ENCODE results near the gene XIAP.
"Not testable (repeated sequence)": the region's sequence is repeated elsewhere in the genome, so short reads cannot be mapped to it uniquely, and the experiment has no call there.

Gene XIAP

DNA sequence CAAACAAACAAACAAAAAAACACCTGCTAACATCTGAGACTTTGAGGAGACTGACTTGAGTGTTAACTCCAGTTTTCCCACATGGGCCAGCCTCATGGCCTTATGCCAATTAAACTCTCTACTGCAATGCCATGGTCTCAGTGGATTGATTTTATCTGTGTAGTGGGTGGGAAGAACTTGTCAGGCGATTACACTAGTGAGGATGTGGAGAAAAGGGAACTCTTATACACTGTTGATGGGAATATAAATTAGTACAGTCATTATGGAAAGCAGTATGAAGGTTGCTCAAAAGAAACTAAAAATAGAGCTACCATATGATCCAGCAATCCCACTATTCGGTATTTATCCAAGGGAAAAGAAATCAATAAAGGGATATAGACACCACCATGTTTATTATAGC is 12.8 kb upstream of the XIAP start:
- H3K36me3 ChIP-seq (replicated peaks): no peaks in the 10 kb centered on the region
- H3K27ac ChIP-seq: no peak overlapping the region
- DNase-seq: no peak
- H3K27me3 ChIP-seq (replicated peaks): no peaks in the 10 kb centered on the region
- TF ChIP-seq, protein P1, sequence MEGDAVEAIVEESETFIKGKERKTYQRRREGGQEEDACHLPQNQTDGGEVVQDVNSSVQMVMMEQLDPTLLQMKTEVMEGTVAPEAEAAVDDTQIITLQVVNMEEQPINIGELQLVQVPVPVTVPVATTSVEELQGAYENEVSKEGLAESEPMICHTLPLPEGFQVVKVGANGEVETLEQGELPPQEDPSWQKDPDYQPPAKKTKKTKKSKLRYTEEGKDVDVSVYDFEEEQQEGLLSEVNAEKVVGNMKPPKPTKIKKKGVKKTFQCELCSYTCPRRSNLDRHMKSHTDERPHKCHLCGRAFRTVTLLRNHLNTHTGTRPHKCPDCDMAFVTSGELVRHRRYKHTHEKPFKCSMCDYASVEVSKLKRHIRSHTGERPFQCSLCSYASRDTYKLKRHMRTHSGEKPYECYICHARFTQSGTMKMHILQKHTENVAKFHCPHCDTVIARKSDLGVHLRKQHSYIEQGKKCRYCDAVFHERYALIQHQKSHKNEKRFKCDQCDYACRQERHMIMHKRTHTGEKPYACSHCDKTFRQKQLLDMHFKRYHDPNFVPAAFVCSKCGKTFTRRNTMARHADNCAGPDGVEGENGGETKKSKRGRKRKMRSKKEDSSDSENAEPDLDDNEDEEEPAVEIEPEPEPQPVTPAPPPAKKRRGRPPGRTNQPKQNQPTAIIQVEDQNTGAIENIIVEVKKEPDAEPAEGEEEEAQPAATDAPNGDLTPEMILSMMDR (IDR thresholded peaks at IDR 0.05; ENCODE audit: low read depth, low read length, missing control alignments): no peak
- in situ Hi-C loops (cut with HindIII; ENCODE audit: low pct_ligation_motif_present, low sequenced_read_pairs): no loop called here
- no peak overlapping the region for H3K4me3 ChIP-seq (ENCODE audit: low read depth, low read length)

DNA sequence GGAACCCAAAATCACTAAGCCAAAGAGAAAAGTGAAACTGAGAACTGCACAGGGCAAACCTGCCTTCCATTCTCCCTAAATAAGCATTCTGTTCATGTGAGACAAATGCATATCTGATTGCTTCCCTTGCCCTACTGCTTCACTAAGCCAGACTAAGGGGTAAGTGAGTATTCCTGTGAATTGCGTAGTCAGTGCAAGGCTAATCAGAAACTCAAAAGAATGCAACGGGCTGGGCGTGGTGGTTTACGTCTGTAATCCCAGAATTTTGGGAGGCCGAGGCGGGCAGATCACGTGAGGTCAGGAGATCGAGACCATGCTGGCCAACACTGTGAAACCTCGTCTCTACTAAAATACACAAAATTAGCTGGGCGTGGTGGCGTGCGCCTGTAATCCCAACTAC is 10.8 kb upstream of the XIAP start:
- H3K4me3 ChIP-seq (ENCODE audit: low read depth, low read length): no peak overlapping the region
- in situ Hi-C loops (cut with HindIII; ENCODE audit: low pct_ligation_motif_present, low sequenced_read_pairs): no loop called here
- TF ChIP-seq, protein P1 (IDR thresholded peaks at IDR 0.05; ENCODE audit: low read depth, low read length, missing control alignments): no peak

DNA sequence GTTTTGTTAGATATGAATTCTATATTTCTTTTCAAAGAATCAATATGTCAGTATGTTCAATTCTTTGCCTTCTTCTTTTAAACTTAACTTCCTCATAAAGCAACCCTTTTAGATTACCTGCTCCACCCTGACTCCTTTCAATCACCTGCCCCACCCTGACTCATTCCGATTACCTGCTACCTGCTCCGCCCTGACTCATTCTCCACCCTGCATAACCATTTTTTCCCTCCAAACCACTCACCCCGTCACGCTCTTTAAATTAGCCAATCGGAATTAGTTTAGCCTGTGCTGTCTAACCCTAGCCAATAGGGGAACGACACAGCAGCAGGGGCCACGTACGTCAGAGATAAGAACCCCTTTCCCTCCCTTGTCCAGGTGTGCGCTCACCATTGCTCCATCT is 9.9 kb upstream of the XIAP start:
- H3K27me3 ChIP-seq (replicated peaks); in situ Hi-C loops (cut with HindIII; ENCODE audit: low pct_ligation_motif_present, low sequenced_read_pairs); H3K27ac ChIP-seq; H3K36me3 ChIP-seq (replicated peaks); DNase-seq; H3K4me3 ChIP-seq (ENCODE audit: low read depth, low read length): not testable (repeated sequence)

More for the DNA sequence above, 10.8 kb upstream of the XIAP start:
- Histone ChIP-seq H3K27me3 (replicated peaks) (no peaks in the 10 kb centered on the region), H3K27ac (no peak overlapping the region), H3K36me3 (replicated peaks) (no peaks in the 10 kb centered on the region)
- DNase-seq: no peak

DNA sequence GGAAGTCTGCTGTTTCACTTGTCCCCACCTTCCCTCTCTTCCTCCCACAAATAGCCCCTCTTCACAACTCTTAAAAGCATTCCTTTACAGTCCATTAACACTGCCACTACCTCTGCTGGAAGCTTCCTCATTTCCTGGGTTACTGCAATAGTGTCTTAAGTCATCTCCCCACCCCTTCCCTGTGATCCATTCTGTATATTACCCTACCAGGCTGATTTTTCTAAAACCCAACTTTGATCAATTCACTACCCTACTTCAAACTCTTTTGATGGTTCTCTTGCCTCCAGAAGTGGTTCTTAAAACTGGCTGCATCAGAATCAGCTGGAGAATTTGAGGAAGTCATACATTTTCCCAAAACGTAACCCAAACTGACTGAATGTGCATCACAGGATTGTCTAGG is 8.8 kb upstream of the XIAP start:
- no peak for DNase-seq
- H3K36me3 ChIP-seq (replicated peaks): no peaks in the 10 kb centered on the region
- H3K27me3 ChIP-seq (replicated peaks): no peaks in the 10 kb centered on the region
- in situ Hi-C loops (cut with HindIII; ENCODE audit: low pct_ligation_motif_present, low sequenced_read_pairs): no loop called here
- no peak overlapping the region for H3K27ac ChIP-seq
- no peak overlapping the region for H3K4me3 ChIP-seq (ENCODE audit: low read depth, low read length)
- TF ChIP-seq, protein P1 (IDR thresholded peaks at IDR 0.05; ENCODE audit: low read depth, low read length, missing control alignments): no peak

DNA sequence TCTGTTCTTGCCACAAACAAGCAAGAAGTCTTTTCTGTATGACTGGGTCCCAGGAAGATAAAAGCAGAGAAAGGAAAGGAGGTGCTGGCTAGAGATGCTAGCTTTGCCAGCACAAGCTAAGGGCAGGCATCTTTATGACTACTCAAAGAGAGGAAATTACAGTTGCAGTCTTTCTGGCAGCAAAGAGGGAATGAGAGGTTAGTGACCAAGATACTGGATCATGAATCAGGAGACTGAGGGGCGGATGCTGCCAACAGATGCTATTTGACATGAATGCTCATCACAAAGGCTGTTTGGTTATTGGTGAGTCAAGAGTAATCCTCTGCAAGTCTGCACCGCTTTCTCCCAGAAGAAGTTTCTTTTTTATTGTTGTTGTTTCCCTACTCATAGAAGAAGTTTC is 5.5 kb upstream of the XIAP start:
- in situ Hi-C loops (cut with HindIII; ENCODE audit: low pct_ligation_motif_present, low sequenced_read_pairs): no loop called here
- TF ChIP-seq, protein P1 (IDR thresholded peaks at IDR 0.05; ENCODE audit: low read depth, low read length, missing control alignments): no peak
- Histone ChIP-seq H3K36me3 (replicated peaks) (no peaks in the 10 kb centered on the region), H3K4me3 (ENCODE audit: low read depth, low read length) (no peak overlapping the region), H3K27ac (no peak overlapping the region), H3K27me3 (replicated peaks) (no peaks in the 10 kb centered on the region)
- peak; percentile 6 for DNase-seq

DNA sequence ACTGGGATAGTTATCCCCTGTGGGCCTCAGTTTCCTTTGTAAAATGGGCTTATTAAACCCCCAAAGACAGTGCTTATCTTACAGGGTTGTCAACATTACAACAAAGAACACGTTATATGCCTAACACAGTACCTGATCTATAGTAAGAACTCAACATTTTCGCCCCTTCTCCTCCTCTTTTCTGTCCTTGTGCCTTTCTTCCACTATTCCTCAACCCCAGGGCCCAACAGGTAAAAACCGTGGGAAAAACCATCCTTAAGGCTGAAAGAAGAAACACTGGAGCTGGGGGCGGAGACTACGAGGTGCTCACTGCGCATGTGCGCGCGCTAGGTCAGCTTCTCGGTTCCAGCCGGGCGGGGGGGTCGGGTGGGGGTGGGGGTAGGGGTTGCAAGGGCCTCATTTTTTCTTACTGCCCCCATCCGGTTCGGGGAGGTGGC is 426 bp upstream of the XIAP start:
- TF ChIP-seq, protein P1 (IDR thresholded peaks at IDR 0.05; ENCODE audit: low read depth, low read length, missing control alignments): no peak
- no peak for DNase-seq
- Histone ChIP-seq H3K27me3 (replicated peaks) (no peaks in the 10 kb centered on the region), H3K4me3 (ENCODE audit: low read depth, low read length) (peak overlapping the region; percentile 69), H3K27ac (peak overlapping the region; percentile 97), H3K36me3 (replicated peaks) (no peaks in the 10 kb centered on the region)
- in situ Hi-C loops (cut with HindIII; ENCODE audit: low pct_ligation_motif_present, low sequenced_read_pairs): no loop called here

All from brain microvascular endothelial cell (primary cell).